HepG2 (cell line): Measurements from ENCODE around the gene SLC35F1. TPM values are rescaled to one million over a fixed set of nuclear protein-coding genes. Genes with fewer than 3 reads are reported as not detected.

Source experiments
- CCAR2 ChIP-seq: fragments of 200-400 bp; formaldehyde crosslinking; optimal IDR thresholded peaks from 2 replicates; pipeline ENCODE3; 2018; ENCODE audit warnings: low read depth, mild to moderate bottlenecking, low read length, moderate library complexity
- CENPT ChIP-seq: sonication (generic); formaldehyde crosslinking; IDR thresholded peaks from 2 replicates; pipeline ENCODE4 v1.8.0; 2022; ENCODE audit warnings: low read depth, mild to moderate bottlenecking, moderate library complexity, missing genetic modification reagents
- DR1 ChIP-seq: sonication (generic); formaldehyde crosslinking; IDR thresholded peaks from 2 replicates; pipeline ENCODE4 v1.8.0; 2021; ENCODE audit warnings: mild to moderate bottlenecking, missing genetic modification reagents, inconsistent platforms
- GPN1 ChIP-seq: sonication (generic); formaldehyde crosslinking; IDR thresholded peaks from 2 replicates; pipeline ENCODE4 v1.5.1; 2020; ENCODE audit warnings: missing genetic modification reagents, borderline replicate concordance
- KDM2A ChIP-seq: sonication (generic); formaldehyde crosslinking; IDR thresholded peaks from 2 replicates; pipeline ENCODE4 v1.4.0; 2020; ENCODE audit warnings: low read depth, missing genetic modification reagents, borderline replicate concordance
- KDM5B ChIP-seq: sonication (generic); formaldehyde crosslinking; IDR thresholded peaks from 2 replicates; pipeline ENCODE4 v1.4.0; 2020; ENCODE audit warnings: missing genetic modification reagents, mild to moderate bottlenecking, borderline replicate concordance
- MAFK ChIP-seq, 2 experiments: IDR thresholded peaks in 1 of 2; conservative IDR thresholded peaks in 1 of 2; 2 replicates each; pipeline ENCODE4 v1.6.1; 2011; ENCODE audit warnings: improper control_type of control experiment in 2 of 2, low read length in 2 of 2
- NCOA2 ChIP-seq: sonication (generic); formaldehyde crosslinking; IDR thresholded peaks from 2 replicates; pipeline ENCODE4 v1.8.0; 2022; ENCODE audit warnings: inconsistent platforms
- NFE2 ChIP-seq: sonication (generic); formaldehyde crosslinking; IDR thresholded peaks from 2 replicates; pipeline ENCODE4 v1.4.0; 2020; ENCODE audit warnings: missing genetic modification reagents
- NFKBIZ ChIP-seq: IDR thresholded peaks from 2 replicates; pipeline ENCODE4 v1.6.1; 2018; ENCODE audit warnings: missing genetic modification reagents, missing compliant biosample characterization
- XRCC5 ChIP-seq: fragments of 200-400 bp; formaldehyde crosslinking; optimal IDR thresholded peaks from 2 replicates; pipeline ENCODE3; 2017; ENCODE audit warnings: mild to moderate bottlenecking, low read length
- ZFP1 ChIP-seq: IDR thresholded peaks from 2 replicates; pipeline ENCODE4 v1.6.1; 2016
- ZNF160 ChIP-seq: sonication (generic); formaldehyde crosslinking; IDR thresholded peaks from 2 replicates; pipeline ENCODE4 v1.8.0; 2022; ENCODE audit warnings: mild to moderate bottlenecking, inconsistent platforms, missing genetic modification reagents
- ZNF44 ChIP-seq: sonication (generic); formaldehyde crosslinking; IDR thresholded peaks from 2 replicates; pipeline ENCODE4 v1.5.1; 2020; ENCODE audit warnings: mild to moderate bottlenecking, missing genetic modification reagents
- ZNF460 ChIP-seq: sonication (generic); formaldehyde crosslinking; IDR thresholded peaks from 2 replicates; pipeline ENCODE4 v1.5.1; 2020; ENCODE audit warnings: missing genetic modification reagents, mild to moderate bottlenecking, borderline replicate concordance
- ZNF644 ChIP-seq: IDR thresholded peaks from 2 replicates; pipeline ENCODE4 v1.6.1; 2016; ENCODE audit warnings: low read depth
- polyA plus RNA-seq, 8 experiments: library from polyadenylated mRNA; depleted of rRNA in 3 of 8; stranded (reverse) in 7 of 8; unstranded in 1 of 8; fragments of >200 nt; fragmentation: Illumina TruSeq in 4 of 8; extraction: Trizol in 4 of 8; gene quantifications; 2 replicates each; pipeline versions ENCODE4 v1.2.1 to v1.2.3, GENCODE V29; 2011 to 2016; ENCODE audit warnings: low read depth in 4 of 8, missing spikeins in 1 of 8, mixed read lengths in 1 of 8; ENCODE audit not compliant: insufficient read depth in 1 of 8
- total RNA-seq, 5 experiments: library from RNA; depleted of rRNA; stranded (reverse); fragments of >200 nt; fragmentation: Illumina TruSeq; extraction: Trizol; gene quantifications; 2 replicates each; pipeline ENCODE4 v1.2.3, GENCODE V29; 2016; ENCODE audit warnings: low read depth in 1 of 5
- TF ChIP-seq, protein P1 (sequence below): sonication (generic); formaldehyde crosslinking; IDR thresholded peaks from 2 replicates; pipeline ENCODE4 v1.5.1; 2020; ENCODE audit warnings: missing genetic modification reagents, mild to moderate bottlenecking, borderline replicate concordance
- TF ChIP-seq, protein P2 (sequence below): sonication (generic); formaldehyde crosslinking; IDR thresholded peaks from 2 replicates; pipeline ENCODE4 v1.8.0; 2022; ENCODE audit warnings: mild to moderate bottlenecking, missing genetic modification reagents, borderline replicate concordance
- TF ChIP-seq, protein P3 (sequence below): IDR thresholded peaks from 2 replicates; pipeline ENCODE4 v1.6.1; 2016; ENCODE audit warnings: control low read depth
- TF ChIP-seq, protein P4 (sequence below): sonication (generic); formaldehyde crosslinking; IDR thresholded peaks from 2 replicates; pipeline ENCODE4 v1.5.0; 2020; ENCODE audit warnings: missing genetic modification reagents, mild to moderate bottlenecking, borderline replicate concordance
- TF ChIP-seq, protein P5 (sequence below): sonication (generic); formaldehyde crosslinking; IDR thresholded peaks from 2 replicates; pipeline ENCODE4 v1.4.0; 2020; ENCODE audit warnings: missing genetic modification reagents

Gene SLC35F1
- total and polyA plus RNA-seq, 2 of the 13 experiments (the other 11 are each of a cell fraction or from before 2014, with no cell fraction given): 0.01 TPM; not detected in 1

DNA sequence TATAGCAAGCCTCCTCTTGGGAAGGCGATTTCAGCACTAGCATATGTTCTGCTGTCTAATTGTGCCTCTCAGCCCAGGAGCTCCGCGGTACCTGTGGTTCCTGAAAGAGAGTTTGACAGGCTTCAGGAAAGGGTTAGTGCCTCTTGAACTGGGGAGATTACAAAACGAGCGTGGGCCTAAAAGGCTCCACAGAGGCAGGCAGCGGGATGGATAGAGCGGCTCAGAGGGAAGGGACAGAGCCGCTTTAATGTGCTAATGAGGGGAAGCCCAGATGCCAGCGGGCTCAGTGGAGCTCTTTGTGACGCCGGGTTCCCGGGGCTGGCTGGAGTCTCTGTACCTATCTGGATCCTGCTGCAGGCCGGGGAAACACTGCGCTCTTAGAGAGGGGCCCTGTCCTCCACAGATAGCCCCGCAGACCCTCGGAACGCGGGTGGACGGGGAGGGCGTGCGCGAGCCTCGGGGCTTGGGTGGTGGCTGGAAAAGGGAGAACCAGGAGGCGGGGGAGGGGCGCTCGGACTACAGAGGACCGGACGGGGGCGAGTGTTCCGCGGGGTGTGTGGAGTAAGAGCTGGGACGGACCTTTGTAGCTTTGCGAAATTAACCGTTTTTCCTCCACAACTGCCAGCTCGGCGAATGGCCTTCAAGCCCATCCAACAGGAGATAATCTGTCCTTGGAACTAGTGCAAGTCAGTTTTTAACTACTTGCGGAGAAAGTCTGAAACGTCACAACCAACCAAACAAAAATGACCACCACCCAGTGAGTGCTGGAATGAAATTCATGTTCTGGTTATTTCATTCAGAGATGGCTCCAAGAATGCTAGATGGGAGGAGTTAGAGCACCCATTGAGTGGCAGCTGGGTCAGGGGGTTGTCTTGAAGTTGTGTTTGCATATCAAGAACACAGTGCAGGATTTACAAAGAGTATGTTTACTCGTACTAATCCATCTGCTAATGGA, 13.0 kb downstream of the SLC35F1 start (continued):
- TF ChIP-seq ZNF160 (CRISPR knock-in tag): no peak; the same call in 1 of the 2 replicates
- no peak for TF ChIP-seq NCOA2
- no peak for TF ChIP-seq ZFP1 (CRISPR knock-in tag)
- TF ChIP-seq, protein P1, sequence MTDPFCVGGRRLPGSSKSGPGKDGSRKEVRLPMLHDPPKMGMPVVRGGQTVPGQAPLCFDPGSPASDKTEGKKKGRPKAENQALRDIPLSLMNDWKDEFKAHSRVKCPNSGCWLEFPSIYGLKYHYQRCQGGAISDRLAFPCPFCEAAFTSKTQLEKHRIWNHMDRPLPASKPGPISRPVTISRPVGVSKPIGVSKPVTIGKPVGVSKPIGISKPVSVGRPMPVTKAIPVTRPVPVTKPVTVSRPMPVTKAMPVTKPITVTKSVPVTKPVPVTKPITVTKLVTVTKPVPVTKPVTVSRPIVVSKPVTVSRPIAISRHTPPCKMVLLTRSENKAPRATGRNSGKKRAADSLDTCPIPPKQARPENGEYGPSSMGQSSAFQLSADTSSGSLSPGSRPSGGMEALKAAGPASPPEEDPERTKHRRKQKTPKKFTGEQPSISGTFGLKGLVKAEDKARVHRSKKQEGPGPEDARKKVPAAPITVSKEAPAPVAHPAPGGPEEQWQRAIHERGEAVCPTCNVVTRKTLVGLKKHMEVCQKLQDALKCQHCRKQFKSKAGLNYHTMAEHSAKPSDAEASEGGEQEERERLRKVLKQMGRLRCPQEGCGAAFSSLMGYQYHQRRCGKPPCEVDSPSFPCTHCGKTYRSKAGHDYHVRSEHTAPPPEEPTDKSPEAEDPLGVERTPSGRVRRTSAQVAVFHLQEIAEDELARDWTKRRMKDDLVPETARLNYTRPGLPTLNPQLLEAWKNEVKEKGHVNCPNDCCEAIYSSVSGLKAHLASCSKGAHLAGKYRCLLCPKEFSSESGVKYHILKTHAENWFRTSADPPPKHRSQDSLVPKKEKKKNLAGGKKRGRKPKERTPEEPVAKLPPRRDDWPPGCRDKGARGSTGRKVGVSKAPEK (CRISPR knock-in tag): peak; percentile 61; the same call in 1 of the 2 replicates
- TF ChIP-seq NFKBIZ (CRISPR knock-in tag): no peak
- TF ChIP-seq, protein P2, sequence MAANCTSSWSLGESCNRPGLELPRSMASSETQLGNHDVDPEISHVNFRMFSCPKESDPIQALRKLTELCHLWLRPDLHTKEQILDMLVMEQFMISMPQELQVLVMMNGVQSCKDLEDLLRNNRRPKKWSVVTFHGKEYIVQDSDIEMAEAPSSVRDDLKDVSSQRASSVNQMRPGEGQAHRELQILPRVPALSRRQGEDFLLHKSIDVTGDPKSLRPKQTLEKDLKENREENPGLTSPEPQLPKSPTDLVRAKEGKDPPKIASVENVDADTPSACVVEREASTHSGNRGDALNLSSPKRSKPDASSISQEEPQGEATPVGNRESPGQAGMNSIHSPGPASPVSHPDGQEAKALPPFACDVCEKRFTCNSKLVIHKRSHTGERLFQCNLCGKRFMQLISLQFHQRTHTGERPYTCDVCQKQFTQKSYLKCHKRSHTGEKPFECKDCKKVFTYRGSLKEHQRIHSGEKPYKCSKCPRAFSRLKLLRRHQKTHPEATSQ (CRISPR knock-in tag): no peak
- TF ChIP-seq, protein P3, sequence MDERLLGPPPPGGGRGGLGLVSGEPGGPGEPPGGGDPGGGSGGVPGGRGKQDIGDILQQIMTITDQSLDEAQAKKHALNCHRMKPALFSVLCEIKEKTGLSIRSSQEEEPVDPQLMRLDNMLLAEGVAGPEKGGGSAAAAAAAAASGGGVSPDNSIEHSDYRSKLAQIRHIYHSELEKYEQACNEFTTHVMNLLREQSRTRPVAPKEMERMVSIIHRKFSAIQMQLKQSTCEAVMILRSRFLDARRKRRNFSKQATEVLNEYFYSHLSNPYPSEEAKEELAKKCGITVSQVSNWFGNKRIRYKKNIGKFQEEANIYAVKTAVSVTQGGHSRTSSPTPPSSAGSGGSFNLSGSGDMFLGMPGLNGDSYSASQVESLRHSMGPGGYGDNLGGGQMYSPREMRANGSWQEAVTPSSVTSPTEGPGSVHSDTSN (CRISPR knock-in tag): peak; percentile 59
- TF ChIP-seq DR1: no peak
- no peak for TF ChIP-seq XRCC5
- TF ChIP-seq ZNF644 (CRISPR knock-in tag): no peak
- TF ChIP-seq NFE2 (CRISPR knock-in tag): no peak
- TF ChIP-seq ZNF44 (CRISPR knock-in tag): no peak
- TF ChIP-seq MAFK (conservative IDR thresholded peaks at IDR 0.05 in 1 of 2, IDR thresholded peaks at IDR 0.05 in 1 of 2; ENCODE audit: low read length in 2 of 2): no peak
- TF ChIP-seq, protein P4, sequence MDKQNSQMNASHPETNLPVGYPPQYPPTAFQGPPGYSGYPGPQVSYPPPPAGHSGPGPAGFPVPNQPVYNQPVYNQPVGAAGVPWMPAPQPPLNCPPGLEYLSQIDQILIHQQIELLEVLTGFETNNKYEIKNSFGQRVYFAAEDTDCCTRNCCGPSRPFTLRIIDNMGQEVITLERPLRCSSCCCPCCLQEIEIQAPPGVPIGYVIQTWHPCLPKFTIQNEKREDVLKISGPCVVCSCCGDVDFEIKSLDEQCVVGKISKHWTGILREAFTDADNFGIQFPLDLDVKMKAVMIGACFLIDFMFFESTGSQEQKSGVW: no peak
- TF ChIP-seq CCAR2: no peak
- TF ChIP-seq CENPT (CRISPR knock-in tag): no peak
- TF ChIP-seq ZNF460 (CRISPR knock-in tag): no peak
- TF ChIP-seq, protein P5, sequence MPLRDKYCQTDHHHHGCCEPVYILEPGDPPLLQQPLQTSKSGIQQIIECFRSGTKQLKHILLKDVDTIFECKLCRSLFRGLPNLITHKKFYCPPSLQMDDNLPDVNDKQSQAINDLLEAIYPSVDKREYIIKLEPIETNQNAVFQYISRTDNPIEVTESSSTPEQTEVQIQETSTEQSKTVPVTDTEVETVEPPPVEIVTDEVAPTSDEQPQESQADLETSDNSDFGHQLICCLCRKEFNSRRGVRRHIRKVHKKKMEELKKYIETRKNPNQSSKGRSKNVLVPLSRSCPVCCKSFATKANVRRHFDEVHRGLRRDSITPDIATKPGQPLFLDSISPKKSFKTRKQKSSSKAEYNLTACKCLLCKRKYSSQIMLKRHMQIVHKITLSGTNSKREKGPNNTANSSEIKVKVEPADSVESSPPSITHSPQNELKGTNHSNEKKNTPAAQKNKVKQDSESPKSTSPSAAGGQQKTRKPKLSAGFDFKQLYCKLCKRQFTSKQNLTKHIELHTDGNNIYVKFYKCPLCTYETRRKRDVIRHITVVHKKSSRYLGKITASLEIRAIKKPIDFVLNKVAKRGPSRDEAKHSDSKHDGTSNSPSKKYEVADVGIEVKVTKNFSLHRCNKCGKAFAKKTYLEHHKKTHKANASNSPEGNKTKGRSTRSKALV (CRISPR knock-in tag): no peak
- no peak for TF ChIP-seq GPN1 (CRISPR knock-in tag)
- 0 out of 2 replicates have a peak, but pooled peaks have one; percentile 22 for TF ChIP-seq KDM2A
- TF ChIP-seq KDM5B (CRISPR knock-in tag): peak; percentile 56; the same call in 1 of the 2 replicates
